Occipital lobe (tissue), 2 donors: ENCODE results near the gene PCDHA9. TPM values are rescaled to one million over a fixed set of nuclear protein-coding genes. Genes with fewer than 3 reads are reported as not detected.
"Not testable (repeated sequence)": the region's sequence is repeated elsewhere in the genome, so short reads cannot be mapped to it uniquely, and the experiment has no call there.

ENCODE experiments used
- DNase-seq: peaks from one replicate; lab custom pipeline; 2025; lab: John Stamatoyannopoulos, UW
- total RNA-seq: library from RNA; depleted of rRNA; stranded (reverse); fragments of >200 nt; gene quantifications from one replicate; pipeline ENCODE4 v1.2.3, GENCODE V29; 2014

Gene PCDHA9
- total RNA-seq, 1 donor from 2014 or later, result 18.6 TPM

DNA sequence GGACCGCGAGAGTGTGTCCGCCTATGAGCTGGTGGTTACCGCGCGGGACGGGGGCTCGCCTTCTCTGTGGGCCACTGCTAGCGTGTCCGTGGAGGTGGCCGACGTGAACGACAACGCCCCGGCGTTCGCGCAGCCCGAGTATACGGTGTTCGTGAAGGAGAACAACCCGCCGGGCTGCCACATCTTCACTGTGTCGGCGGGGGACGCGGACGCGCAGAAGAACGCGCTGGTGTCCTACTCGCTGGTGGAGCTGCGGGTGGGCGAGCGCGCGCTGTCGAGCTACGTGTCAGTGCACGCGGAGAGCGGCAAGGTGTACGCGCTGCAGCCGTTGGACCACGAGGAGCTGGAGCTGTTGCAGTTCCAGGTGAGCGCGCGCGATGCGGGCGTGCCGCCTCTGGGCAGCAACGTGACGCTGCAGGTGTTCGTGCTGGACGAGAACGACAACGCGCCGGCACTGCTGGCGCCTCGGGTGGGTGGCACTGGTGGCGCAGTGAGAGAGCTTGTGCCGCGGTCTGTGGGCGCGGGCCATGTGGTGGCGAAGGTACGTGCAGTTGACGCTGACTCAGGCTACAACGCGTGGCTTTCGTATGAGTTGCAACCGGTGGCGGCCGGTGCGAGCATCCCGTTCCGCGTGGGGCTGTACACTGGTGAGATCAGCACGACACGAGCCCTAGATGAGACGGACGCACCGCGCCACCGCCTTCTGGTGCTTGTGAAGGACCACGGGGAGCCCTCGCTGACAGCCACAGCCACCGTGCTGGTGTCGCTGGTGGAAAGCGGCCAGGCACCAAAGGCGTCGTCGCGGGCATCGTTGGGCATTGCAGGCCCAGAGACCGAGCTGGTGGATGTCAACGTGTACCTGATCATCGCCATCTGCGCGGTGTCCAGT, 12.3 kb upstream of the PCDHA9 start:
- DNase-seq, result no peak

DNA sequence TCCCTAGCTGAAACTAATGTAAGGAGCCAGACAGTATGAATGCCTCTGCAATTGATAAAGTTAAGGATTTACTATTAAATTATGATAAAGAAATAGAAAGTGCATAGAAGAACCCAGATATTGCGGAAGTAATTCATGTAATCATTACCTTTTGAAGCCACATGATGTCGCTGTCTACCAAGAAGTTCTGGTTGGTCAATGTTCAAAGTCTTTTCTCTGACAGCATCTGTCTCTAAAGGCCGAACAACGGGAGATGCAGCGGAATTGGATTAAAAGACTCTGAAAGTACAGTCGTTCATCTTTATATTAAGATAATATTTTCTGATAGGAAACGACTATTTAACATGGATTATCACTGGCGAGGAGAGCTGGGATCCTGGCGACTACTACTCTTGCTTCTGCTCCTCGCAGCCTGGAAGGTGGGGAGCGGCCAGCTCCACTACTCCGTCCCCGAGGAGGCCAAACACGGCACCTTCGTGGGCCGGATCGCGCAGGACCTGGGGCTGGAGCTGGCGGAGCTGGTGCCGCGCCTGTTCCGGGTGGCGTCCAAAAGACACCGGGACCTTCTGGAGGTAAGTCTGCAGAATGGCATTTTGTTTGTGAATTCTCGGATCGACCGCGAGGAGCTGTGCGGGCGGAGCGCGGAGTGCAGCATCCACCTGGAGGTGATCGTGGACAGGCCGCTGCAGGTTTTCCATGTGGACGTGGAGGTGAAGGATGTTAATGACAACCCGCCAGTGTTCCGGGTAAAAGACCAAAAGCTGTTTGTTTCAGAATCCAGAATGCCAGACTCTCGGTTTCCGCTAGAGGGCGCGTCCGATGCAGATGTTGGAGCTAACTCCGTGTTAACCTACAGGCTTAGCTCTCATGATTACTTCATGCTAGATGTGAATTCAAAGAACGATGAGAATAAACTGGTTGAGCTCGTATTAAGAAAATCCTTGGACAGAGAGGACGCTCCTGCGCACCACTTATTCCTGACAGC, 6.9 kb upstream of the PCDHA9 start, which contains the start of gene PCDHA8:
PCDHA8 (plus strand) TSS at position 210 of the 985 bp plus-strand sequence; CDS start at position 345, 135 bp downstream.
- no peak for DNase-seq

DNA sequence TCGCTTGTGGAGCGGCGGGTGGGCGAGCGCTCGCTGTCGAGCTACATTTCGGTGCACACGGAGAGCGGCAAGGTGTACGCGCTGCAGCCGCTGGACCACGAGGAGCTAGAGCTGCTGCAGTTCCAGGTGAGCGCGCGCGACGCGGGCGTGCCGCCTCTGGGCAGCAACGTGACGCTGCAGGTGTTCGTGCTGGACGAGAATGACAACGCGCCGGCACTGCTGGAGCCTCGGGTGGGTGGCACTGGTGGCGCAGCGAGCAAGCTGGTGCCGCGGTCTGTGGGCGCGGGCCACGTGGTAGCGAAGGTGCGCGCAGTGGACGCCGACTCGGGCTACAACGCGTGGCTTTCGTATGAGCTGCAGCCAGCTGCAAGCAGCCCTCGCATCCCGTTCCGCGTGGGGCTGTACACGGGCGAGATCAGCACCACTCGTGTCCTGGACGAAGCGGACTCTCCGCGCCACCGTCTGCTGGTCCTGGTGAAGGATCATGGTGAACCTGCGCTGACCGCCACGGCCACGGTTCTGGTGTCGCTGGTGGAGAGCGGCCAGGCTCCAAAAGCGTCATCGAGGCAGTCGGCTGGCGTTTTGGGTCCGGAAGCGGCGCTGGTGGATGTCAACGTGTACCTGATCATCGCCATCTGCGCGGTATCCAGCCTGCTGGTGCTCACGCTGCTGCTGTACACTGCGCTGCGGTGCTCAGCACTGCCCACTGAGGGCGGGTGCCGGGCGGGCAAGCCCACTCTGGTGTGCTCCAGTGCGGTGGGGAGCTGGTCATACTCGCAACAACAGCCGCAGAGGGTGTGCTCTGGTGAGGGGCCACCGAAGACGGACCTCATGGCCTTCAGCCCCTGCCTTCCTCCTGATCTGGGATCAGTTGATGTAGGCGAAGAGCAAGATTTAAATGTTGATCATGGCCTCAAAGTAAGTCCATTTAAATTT, 5.1 kb upstream of the PCDHA9 start:
- no peak for DNase-seq

DNA sequence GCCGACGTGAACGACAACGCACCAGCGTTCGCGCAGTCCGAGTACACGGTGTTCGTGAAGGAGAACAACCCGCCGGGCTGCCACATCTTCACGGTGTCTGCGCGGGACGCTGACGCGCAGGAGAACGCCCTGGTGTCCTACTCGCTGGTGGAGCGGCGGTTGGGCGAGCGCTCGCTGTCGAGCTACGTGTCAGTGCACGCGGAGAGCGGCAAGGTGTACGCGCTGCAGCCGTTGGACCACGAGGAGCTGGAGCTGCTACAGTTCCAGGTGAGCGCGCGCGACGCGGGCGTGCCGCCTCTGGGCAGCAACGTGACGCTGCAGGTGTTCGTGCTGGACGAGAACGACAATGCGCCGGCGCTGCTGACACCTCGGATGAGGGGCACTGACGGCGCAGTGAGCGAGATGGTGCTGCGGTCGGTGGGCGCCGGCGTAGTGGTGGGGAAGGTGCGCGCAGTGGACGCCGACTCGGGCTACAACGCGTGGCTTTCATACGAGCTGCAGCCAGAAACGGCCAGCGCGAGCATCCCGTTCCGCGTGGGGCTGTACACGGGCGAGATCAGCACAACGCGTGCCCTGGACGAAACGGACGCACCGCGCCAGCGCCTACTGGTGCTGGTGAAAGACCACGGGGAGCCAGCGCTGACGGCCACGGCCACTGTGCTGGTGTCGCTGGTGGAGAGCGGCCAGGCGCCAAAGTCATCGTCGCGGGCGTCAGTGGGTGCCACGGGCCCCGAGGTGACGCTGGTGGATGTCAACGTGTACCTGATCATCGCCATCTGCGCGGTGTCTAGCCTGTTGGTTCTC, 1.9 kb downstream of the PCDHA9 start:
- not testable (repeated sequence) for DNase-seq

DNA sequence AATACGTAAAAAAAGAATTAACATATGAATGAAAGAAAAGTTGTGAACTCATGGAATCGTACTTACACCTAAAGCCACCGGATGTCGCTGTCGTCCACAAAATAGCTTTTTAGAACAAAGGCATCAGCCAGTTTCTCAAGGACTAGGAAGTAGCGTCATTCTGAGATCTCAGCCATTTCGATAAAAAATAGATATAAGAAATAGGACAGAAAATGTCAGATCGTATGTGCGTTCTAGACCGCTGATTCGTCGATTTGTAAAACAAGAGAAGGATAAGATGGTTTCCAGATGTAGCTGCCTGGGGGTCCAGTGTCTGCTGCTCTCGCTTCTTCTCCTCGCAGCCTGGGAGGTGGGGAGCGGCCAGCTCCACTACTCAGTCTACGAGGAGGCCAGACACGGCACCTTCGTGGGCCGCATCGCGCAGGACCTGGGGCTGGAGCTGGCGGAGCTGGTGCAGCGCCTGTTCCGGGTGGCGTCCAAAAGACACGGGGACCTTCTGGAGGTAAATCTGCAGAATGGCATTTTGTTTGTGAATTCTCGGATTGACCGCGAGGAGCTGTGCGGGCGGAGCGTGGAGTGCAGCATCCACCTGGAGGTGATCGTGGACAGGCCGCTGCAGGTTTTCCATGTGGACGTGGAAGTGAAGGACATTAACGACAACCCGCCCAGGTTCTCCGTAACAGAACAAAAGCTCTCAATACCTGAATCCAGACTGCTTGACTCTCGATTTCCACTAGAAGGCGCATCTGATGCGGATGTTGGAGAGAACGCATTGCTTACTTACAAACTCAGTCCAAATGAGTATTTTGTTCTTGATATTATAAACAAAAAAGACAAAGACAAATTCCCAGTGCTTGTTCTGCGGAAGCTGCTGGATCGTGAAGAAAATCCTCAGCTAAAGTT, 7.8 kb downstream of the PCDHA9 start, which contains the start of gene PCDHA10:
PCDHA10 (plus strand) TSS at position 126 of the 903 bp plus-strand sequence; CDS start at position 278, 152 bp downstream.
- no peak for DNase-seq

DNA sequence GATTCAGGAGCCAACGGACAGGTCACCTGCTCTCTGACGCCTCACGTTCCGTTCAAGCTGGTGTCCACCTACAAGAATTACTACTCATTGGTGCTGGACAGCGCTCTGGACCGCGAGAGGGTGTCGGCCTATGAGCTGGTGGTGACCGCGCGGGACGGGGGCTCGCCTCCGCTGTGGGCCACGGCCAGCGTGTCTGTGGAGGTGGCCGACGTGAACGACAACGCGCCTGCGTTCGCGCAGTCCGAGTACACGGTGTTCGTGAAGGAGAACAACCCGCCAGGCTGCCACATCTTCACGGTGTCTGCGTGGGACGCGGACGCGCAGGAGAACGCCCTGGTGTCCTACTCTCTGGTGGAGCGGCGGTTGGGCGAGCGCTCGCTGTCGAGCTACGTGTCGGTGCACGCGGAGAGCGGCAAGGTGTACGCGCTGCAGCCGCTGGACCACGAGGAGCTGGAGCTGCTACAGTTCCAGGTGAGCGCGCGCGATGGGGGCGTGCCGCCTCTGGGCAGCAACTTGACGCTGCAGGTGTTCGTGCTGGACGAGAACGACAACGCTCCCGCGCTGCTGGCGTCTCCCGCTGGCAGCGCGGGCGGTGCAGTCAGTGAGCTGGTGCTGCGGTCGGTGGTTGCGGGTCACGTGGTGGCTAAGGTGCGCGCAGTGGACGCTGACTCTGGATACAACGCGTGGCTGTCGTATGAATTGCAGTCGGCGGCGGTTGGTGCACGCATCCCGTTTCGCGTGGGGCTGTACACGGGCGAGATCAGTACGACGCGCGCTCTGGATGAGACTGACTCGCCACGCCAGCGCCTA, 9.2 kb downstream of the PCDHA9 start:
- no peak for DNase-seq

DNA sequence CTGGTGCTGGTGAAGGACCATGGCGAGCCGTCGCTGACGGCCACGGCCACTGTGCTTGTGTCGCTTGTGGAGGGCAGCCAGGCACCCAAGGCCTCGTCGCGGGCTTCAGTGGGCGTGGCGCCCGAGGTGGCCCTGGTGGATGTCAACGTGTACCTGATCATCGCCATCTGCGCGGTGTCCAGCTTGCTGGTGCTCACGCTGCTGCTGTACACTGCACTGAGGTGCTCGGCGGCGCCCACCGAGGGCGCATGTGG, 9.7 kb downstream of the PCDHA9 start:
- DNase-seq, result no peak

DNA sequence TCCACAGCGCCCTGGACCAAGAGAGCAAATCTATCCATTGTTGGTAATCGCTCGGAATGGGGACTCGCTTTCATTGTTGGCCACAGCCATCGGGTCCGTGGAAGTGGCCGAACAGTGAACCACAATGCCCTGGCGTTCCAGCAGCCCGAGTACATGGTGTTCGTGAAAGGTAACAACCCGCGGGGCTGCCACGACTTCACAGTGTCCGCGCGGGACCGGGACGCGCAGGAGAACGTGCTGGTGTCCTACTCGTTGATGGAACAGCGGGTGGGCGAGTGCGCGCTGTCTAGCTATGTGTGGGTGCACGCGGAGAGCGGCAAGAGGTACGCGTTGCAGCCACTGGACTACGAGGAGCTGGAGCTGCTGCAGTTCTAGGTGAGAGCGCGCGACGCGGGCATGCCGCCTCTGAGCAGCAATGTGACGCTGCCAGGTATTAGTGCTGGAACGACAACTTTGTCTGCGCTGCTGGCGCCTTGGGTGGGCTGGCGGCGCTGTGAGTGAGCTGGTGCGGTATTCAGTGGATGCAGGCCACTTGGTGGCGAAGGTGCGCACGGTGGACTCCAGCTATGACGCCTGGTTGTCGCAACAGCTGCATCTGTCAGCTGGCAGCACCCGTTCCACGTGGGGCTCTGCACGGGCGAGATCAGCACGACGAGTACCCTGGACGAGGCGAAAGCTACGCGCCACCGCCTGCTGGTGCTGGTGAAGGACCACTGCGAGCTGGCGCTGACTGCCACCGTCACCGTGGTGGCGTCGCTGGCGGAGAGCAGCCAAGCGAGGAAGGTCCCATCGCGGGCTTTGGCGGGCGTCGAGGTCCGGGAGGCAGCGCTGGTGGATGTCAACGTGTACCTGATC, 14.5 kb downstream of the PCDHA9 start:
- DNase-seq, result no peak

DNA sequence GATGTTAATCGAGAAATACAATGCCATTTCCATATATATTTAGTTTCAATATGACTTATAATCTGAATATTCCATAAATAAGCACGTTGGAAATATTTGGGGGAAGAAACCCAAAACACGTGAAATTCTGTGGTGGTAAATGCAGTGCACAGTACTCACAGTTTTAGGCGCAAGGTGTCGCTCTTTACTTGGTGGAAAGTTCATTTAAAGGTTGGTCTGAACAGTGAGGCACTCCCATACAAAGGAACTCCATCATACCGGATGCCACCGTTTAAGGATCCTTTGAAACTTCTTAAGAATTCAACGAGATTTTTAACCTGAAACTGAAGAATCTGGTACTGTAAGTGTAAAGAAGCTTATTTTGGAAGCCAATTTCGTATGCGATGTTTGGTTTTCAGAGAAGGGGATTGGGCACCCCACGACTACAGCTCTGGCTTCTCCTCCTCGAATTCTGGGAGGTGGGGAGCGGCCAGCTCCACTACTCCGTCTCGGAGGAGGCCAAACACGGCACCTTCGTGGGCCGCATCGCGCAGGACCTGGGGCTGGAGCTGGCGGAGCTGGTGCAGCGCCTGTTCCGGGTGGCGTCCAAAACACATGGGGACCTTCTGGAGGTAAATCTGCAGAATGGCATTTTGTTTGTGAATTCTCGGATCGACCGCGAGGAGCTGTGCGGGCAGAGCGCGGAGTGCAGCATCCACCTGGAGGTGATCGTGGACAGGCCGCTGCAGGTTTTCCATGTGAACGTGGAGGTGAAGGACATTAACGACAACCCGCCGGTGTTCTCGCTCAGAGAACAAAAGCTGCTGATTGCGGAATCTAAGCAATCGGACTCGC, 20.8 kb downstream of the PCDHA9 start, which contains the start of gene PCDHA11:
PCDHA11 (plus strand) TSS at position 237 of the 834 bp plus-strand sequence; CDS start at position 384, 147 bp downstream.
- DNase-seq, result no peak

DNA sequence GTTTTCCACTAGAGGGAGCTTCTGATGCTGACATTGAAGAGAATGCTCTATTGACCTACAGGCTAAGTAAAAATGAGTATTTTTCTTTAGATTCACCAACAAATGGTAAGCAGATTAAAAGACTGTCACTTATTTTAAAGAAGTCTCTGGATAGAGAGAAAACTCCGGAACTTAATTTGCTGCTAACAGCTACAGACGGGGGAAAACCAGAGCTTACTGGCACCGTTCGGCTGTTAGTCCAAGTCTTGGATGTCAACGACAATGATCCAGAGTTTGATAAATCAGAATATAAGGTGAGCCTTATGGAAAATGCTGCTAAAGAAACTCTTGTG, 21.3 kb downstream of the PCDHA9 start:
- DNase-seq, result no peak

DNA sequence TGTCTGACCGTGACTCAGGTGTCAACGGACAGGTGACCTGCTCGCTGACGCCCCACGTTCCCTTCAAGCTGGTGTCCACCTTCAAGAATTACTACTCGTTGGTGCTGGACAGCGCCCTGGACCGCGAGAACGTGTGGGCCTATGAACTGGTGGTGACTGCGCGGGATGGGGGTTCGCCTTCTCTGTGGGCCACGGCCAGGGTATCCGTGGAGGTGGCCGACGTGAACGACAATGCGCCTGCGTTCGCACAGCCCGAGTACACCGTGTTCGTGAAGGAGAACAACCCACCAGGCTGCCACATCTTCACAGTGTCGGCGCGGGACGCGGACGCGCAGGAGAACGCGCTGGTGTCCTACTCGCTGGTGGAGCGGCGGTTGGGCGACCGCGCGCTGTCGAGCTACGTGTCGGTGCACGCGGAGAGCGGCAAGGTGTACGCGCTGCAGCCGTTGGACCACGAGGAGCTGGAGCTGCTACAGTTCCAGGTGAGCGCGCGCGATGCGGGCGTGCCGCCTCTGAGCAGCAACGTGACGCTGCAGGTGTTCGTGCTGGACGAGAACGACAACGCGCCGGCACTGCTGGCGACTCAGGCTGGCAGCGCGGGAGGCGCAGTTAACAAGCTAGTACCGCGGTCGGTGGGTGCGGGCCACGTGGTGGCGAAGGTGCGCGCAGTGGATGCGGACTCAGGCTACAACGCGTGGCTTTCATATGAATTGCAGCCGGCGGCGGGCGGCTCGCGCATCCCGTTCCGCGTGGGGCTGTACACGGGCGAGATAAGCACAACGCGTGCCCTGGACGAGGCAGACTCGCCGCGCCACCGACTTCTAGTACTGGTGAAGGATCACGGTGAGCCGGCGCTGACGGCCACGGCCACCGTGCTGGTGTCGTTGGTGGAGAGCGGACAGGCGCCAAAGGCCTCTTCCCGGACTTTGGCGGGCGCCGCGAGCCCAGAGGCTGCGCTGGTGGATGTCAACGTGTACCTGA, 22.3 kb downstream of the PCDHA9 start:
- DNase-seq, result no peak

DNA sequence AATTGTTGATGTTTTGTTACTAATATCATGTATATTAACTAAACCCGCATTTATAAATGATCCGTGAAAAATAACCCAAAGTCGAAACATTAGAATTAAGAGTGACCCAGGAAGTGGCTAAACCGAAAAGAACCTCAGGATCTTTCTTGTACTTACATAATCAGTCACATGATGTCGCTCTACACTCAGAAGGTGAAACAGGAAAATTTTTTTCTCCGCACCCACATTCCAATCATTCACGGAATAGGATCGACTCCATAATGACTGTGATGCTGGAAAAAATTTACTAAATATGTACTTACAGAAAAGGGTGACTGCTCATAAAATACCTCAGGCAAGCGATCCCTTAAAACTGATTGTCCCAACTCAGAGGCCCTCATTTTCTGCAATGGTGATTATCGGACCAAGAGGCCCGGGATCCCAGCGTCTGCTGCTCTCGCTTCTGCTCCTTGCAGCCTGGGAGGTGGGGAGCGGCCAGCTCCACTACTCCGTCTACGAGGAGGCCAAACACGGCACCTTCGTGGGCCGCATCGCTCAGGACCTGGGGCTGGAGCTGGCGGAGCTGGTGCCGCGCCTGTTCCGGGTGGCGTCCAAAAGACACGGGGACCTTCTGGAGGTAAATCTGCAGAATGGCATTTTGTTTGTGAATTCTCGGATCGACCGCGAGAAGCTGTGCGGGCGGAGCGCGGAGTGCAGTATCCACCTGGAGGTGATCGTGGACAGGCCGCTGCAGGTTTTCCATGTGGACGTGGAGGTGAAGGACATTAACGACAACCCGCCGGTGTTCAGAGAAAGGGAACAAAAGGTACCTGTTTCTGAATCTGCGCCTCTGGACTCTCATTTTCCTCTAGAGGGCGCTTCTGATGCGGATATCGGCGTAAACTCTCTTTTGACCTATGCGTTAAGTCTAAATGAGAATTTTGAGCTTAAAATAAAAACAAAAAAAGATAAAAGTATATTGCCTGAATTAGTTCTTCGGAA, 27.2 kb downstream of the PCDHA9 start, which contains the start of gene PCDHA12:
PCDHA12 (plus strand) TSS at position 224 of the 981 bp plus-strand sequence; CDS start at position 389, 165 bp downstream.
- DNase-seq, result no peak

DNA sequence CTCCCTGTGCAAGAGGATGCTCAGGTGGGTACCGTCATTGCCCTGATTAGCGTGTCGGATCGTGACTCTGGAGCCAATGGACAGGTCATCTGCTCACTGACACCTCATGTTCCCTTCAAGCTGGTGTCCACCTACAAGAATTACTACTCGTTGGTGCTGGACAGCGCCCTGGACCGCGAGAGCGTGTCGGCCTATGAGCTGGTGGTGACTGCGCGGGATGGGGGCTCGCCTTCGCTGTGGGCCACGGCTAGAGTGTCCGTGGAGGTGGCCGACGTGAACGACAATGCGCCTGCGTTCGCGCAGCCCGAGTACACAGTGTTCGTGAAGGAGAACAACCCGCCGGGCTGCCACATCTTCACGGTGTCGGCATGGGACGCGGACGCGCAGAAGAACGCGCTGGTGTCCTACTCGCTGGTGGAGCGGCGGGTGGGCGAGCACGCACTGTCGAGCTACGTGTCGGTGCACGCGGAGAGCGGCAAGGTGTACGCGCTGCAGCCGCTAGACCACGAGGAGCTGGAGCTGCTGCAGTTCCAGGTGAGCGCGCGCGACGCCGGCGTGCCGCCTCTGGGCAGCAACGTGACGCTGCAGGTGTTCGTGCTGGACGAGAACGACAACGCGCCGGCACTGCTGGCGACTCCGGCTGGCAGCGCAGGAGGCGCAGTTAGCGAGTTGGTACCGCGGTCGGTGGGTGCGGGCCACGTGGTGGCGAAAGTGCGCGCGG, 28.5 kb downstream of the PCDHA9 start:
- DNase-seq, result not testable (repeated sequence)
